ENCODE data around the gene PPP6R2. TPM values are rescaled to one million over a fixed set of nuclear protein-coding genes. Genes with fewer than 3 reads are reported as not detected.

PPP6R2 gene
- total and polyA plus RNA-seq, 2 of the 4 experiments (the other 2 are of a cell fraction): 49.2 to 51.6 TPM

- Histone ChIP-seq H3K23ac (ENCODE audit: low read depth, low read length) (no peak overlapping the region), H3K9ac (ENCODE audit: low read depth, low read length) (no peak overlapping the region), H2BK120ac (ENCODE audit: low read depth, low read length) (no peak overlapping the region), H3K9me3 (ENCODE audit: control insufficient read depth, insufficient read depth, low read length) (no peaks in the 10 kb centered on the region), H4K91ac (ENCODE audit: insufficient read depth, low read depth, low read length) (no peak overlapping the region), H3K18ac (ENCODE audit: low read depth, low read length) (no peak overlapping the region), H3K27ac (ENCODE audit: insufficient read depth, low read length) (peak overlapping the region; percentile 40; the same call in 1 of the 2 replicates), H3K4me3 (ENCODE audit: insufficient read depth, low read depth, low read length) (no peak overlapping the region), H3K79me1 (ENCODE audit: low read depth in 1 of 2, low read length in 2 of 2) (peaks cover 15 to 65% of the 10 kb centered on the region in 2 experiments), H3K36me3 (ENCODE audit: control insufficient read depth, insufficient read depth, low read length) (peaks cover 19% of the 10 kb centered on the region), H4K5ac (ENCODE audit: low read depth, low read length) (no peak overlapping the region), H3K4ac (ENCODE audit: low read depth, low read length) (no peak overlapping the region), H3K56ac (ENCODE audit: extremely low read depth, insufficient read depth, low read length) (no peak overlapping the region), H2BK15ac (ENCODE audit: low read depth, low read length) (no peak overlapping the region), H2BK5ac (ENCODE audit: low read depth, low read length, poor library complexity, severe bottlenecking) (no peak overlapping the region), H3K9me1 (ENCODE audit: insufficient read depth, low read length) (peaks cover 16% of the 10 kb centered on the region), H2AK5ac (ENCODE audit: low read depth, low read length) (no peak overlapping the region), H3K4me1 (ENCODE audit: control insufficient read depth, insufficient read depth, low read length) (peaks cover 14% of the 10 kb centered on the region), H4K8ac (ENCODE audit: low read depth in 2 of 2, low read length in 2 of 2) (no peak overlapping the region), H2AFZ (replicated peaks; ENCODE audit: low read length, poor library complexity) (no peak overlapping the region), H2AK9ac (replicated peaks; ENCODE audit: low read depth, low read length, poor library complexity) (no peak overlapping the region), H3K14ac (replicated peaks; ENCODE audit: low read depth, low read length) (no peak overlapping the region), H2BK20ac (ENCODE audit: low read depth, low read length) (no peak overlapping the region), H4K20me1 (ENCODE audit: insufficient read depth, low read length) (peaks cover 32% of the 10 kb centered on the region), H3K4me2 (ENCODE audit: low read depth, low read length) (no peak overlapping the region), H3K27me3 (ENCODE audit: control insufficient read depth, insufficient read depth, low read length) (no peaks in the 10 kb centered on the region)
- intact Hi-C loops (cut with micrococcal nuclease) (no loop called here), dilution Hi-C loops (cut with HindIII; ENCODE audit: low sequenced_read_pairs, unreplicated experiment) (no loop called here), in situ Hi-C loops (cut with MboI; ENCODE audit: low sequenced_read_pairs) (no loop called here)
- CTCF ChIA-PET: interaction anchor here (0.6 kb wide), 1 partner anchor 30 kb away, joined by 3 read pairs; no protein-coding TSS in a partner anchor
- 82% methylated on average over 5 of the region's 15 CpGs; no CpG with 5 or more reads in 1 of the 2 experiments for whole genome bisulfite sequencing, 2 experiments (ENCODE audit: extremely low coverage in 2 of 2, insufficient read length in 1 of 2)
- POLR2A ChIA-PET (ENCODE audit: unreplicated experiment): no interaction called here
- peak; percentile 13; the same call in 1 of the 2 replicates for ATAC-seq (ENCODE audit: low read depth)
- no peak for DNase-seq
- no TSS peak for BruUV-seq (replicated peaks)
- TF ChIP-seq RCOR1 (IDR thresholded peaks at IDR 0.05; ENCODE audit: insufficient replicate concordance, low read length): no peak
- TF ChIP-seq RAD21 (IDR thresholded peaks at IDR 0.05; ENCODE audit: low read length): no peak
- TF ChIP-seq RFX5 (IDR thresholded peaks at IDR 0.05; ENCODE audit: low read depth, low read length): no peak
- TF ChIP-seq BHLHE40 (IDR thresholded peaks at IDR 0.05; ENCODE audit: low read depth, low read length): no peak
- TF ChIP-seq SMC3 (IDR thresholded peaks at IDR 0.05; ENCODE audit: low read depth, low read length): no peak
- TF ChIP-seq NFE2L2 (IDR thresholded peaks at IDR 0.05; ENCODE audit: low read depth, low read length): no peak
- no peak for TF ChIP-seq MXI1 (IDR thresholded peaks at IDR 0.05; ENCODE audit: borderline replicate concordance, low read depth, low read length)
- no peak for TF ChIP-seq ELK1 (IDR thresholded peaks at IDR 0.05; ENCODE audit: borderline replicate concordance, low read depth, low read length)
- no peak for TF ChIP-seq CHD1 (IDR thresholded peaks at IDR 0.05; ENCODE audit: low read depth, low read length)
- TF ChIP-seq POLR2A (IDR thresholded peaks at IDR 0.05; ENCODE audit: low read depth, low read length): no peak
- no peak for TF ChIP-seq CTCF (conservative IDR thresholded peaks at IDR 0.05; ENCODE audit: low read depth, low read length)
- TF ChIP-seq MAZ (IDR thresholded peaks at IDR 0.05; ENCODE audit: borderline replicate concordance, low read depth, low read length): no peak
- TF ChIP-seq USF2 (IDR thresholded peaks at IDR 0.05; ENCODE audit: low read depth, low read length): no peak
These were observed 55.9 kb downstream of the PPP6R2 start for GRCh38 chr22:50398831-50399648.
